Tibial artery (tissue), 4 donors: ENCODE measurements around the gene OPCML.

Source experiments
- DNase-seq, 2 donors: peaks; one replicate each; pipeline ENCODE4 v3.0.0-alpha.2; 2019
- H3K27ac ChIP-seq, 2 donors: fragments of 200-600 bp; sonication (generic) in 1 of 2; 1 replicate in 1 of 2; 2 replicates in 1 of 2; pipeline ENCODE4 v1.5.1; 2018 to 2019; ENCODE audit warnings: mild to moderate bottlenecking in 1 of 2
- H3K27me3 ChIP-seq, 2 donors: fragments of 200-600 bp; sonication (generic) in 1 of 2; one replicate each; pipeline versions ENCODE4 v1.5.1 to v1.6.0; 2016 to 2019
- H3K36me3 ChIP-seq, 3 donors: fragments of 200-600 bp; sonication (generic) in 2 of 3; one replicate each; pipeline ENCODE4 v1.5.1; 2016 to 2019; ENCODE audit warnings: mild to moderate bottlenecking in 2 of 3
- H3K4me1 ChIP-seq, 4 donors: fragments of 200-600 bp; sonication (generic) in 2 of 4; 1 replicate in 3 of 4; 2 replicates in 1 of 4; pipeline ENCODE4 v1.5.1; 2016 to 2019
- H3K4me3 ChIP-seq, 2 donors: fragments of 200-600 bp; sonication (generic) in 1 of 2; 1 replicate in 1 of 2; 2 replicates in 1 of 2; pipeline ENCODE4 v1.5.1; 2018 to 2019; ENCODE audit warnings: mild to moderate bottlenecking in 2 of 2
- H3K9me3 ChIP-seq, 3 donors: fragments of 200-600 bp; sonication (generic) in 1 of 3; one replicate each; pipeline ENCODE4 v1.5.1; 2016 to 2019
- CTCF ChIP-seq, 2 experiments: fragments of 200-600 bp in 1 of 2; fragments of 450-650 bp in 1 of 2; IDR thresholded peaks; one replicate each; pipeline ENCODE4 v1.5.1; 2017 to 2019; ENCODE audit warnings: antibody characterized with exemption in 2 of 2, mild to moderate bottlenecking in 1 of 2, moderate library complexity in 1 of 2
- intact Hi-C: fragments of 100-400 bp; cut with DNase I; formaldehyde crosslinking; loops from one replicate; pipeline ENCODE4 v1.15.0; 2023; ENCODE audit warnings: low total_unique reads

OPCML gene

GRCh38 chr11:132999516-132999915 is 532.8 kb downstream of the OPCML start:
- no peak overlapping the region for H3K27ac ChIP-seq
- TF ChIP-seq CTCF (IDR thresholded peaks at IDR 0.05), result no peak
- no peaks in the 10 kb centered on the region for H3K9me3 ChIP-seq
- intact Hi-C loops, result no loop called here
- no peak for DNase-seq
- no peak overlapping the region for H3K4me3 ChIP-seq
- no peaks in the 10 kb centered on the region for H3K36me3 ChIP-seq
- no peaks in the 10 kb centered on the region for H3K4me1 ChIP-seq
- peaks cover 0 to 1% of the 10 kb centered on the region in 2 donors for H3K27me3 ChIP-seq

- Histone ChIP-seq H3K36me3 (no peaks in the 10 kb centered on the region), H3K4me3 (no peak overlapping the region), H3K27me3 (peaks cover 0 to 6% of the 10 kb centered on the region in 2 donors), H3K9me3 (no peaks in the 10 kb centered on the region), H3K4me1 (no peaks in the 10 kb centered on the region), H3K27ac (no peak overlapping the region)
- no peak for TF ChIP-seq CTCF (IDR thresholded peaks at IDR 0.05)
- DNase-seq, result no peak
- intact Hi-C loops, result no loop called here
These were observed 533.3 kb downstream of the OPCML start for GRCh38 chr11:132999031-132999430.

- H3K27ac ChIP-seq, result no peak overlapping the region
- no peak overlapping the region for H3K4me3 ChIP-seq
- TF ChIP-seq CTCF (IDR thresholded peaks at IDR 0.05), result no peak
- H3K36me3 ChIP-seq, result no peaks in the 10 kb centered on the region
- intact Hi-C loops, result no loop called here
- no peak for DNase-seq
- H3K27me3 ChIP-seq, result peaks cover 0 to 16% of the 10 kb centered on the region in 2 donors
- no peaks in the 10 kb centered on the region for H3K9me3 ChIP-seq
- H3K4me1 ChIP-seq, result no peaks in the 10 kb centered on the region
These were observed 534.9 kb downstream of the OPCML start for GRCh38 chr11:132997396-132997795.

GRCh38 chr11:132994966-132995365 is 537.3 kb downstream of the OPCML start:
- no peaks in the 10 kb centered on the region for H3K9me3 ChIP-seq
- H3K4me1 ChIP-seq, result no peaks in the 10 kb centered on the region
- no peak for TF ChIP-seq CTCF (IDR thresholded peaks at IDR 0.05)
- H3K27me3 ChIP-seq, result peaks cover 0 to 16% of the 10 kb centered on the region in 2 donors
- DNase-seq, result no peak
- H3K4me3 ChIP-seq, result no peak overlapping the region
- no peak overlapping the region for H3K27ac ChIP-seq
- intact Hi-C loops, result no loop called here
- H3K36me3 ChIP-seq, result no peaks in the 10 kb centered on the region

GRCh38 chr11:132993991-132994502 is 538.3 kb downstream of the OPCML start:
- intact Hi-C loops, result no loop called here
- Histone ChIP-seq H3K27me3 (peaks cover 0 to 16% of the 10 kb centered on the region in 2 donors), H3K4me3 (no peak overlapping the region), H3K9me3 (no peaks in the 10 kb centered on the region), H3K36me3 (no peaks in the 10 kb centered on the region), H3K4me1 (no peaks in the 10 kb centered on the region), H3K27ac (no peak overlapping the region)
- TF ChIP-seq CTCF (IDR thresholded peaks at IDR 0.05), result no peak
- no peak for DNase-seq
